Measurements from ENCODE around the gene HES5.

DNA sequence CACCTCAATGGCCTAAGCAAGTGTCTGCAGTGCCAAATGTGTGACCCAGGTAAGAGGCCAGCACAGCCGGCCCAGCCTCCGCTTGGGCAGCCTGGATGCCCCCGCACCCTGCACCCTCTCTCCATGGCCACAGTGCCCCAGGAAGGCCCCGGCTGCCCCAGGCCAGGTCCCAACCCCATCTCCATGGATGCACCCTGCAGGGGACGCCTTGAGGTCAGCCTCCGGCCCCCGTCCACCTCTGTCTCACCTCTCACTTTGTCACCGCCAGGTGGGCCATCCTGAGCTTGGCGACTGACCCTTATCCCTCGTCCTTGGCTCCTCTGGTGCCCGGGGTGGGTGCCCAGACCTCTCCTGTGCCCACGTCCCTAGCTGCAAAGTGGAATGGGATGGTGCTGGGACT is 28.4 kb upstream of the HES5 start:
- TF ChIP-seq, protein P1, sequence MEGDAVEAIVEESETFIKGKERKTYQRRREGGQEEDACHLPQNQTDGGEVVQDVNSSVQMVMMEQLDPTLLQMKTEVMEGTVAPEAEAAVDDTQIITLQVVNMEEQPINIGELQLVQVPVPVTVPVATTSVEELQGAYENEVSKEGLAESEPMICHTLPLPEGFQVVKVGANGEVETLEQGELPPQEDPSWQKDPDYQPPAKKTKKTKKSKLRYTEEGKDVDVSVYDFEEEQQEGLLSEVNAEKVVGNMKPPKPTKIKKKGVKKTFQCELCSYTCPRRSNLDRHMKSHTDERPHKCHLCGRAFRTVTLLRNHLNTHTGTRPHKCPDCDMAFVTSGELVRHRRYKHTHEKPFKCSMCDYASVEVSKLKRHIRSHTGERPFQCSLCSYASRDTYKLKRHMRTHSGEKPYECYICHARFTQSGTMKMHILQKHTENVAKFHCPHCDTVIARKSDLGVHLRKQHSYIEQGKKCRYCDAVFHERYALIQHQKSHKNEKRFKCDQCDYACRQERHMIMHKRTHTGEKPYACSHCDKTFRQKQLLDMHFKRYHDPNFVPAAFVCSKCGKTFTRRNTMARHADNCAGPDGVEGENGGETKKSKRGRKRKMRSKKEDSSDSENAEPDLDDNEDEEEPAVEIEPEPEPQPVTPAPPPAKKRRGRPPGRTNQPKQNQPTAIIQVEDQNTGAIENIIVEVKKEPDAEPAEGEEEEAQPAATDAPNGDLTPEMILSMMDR (IDR thresholded peaks at IDR 0.05) = no peak
- TF ChIP-seq POLR2A (IDR thresholded peaks at IDR 0.05) = no peak

All from uterus (tissue), 2 donors.